GM19328 (cell line): ENCODE results near the gene AGL.
"Not testable (repeated sequence)": the region's sequence is repeated elsewhere in the genome, so short reads cannot be mapped to it uniquely, and the experiment has no call there.

Source experiments
- ATAC-seq: cut with Tn5 transposase; IDR thresholded peaks from one replicate; pipeline ENCODE4 v1.9.1; 2021; ENCODE audit warnings: mild to moderate bottlenecking, moderate library complexity; ENCODE audit not compliant: unreplicated experiment

Gene AGL

DNA sequence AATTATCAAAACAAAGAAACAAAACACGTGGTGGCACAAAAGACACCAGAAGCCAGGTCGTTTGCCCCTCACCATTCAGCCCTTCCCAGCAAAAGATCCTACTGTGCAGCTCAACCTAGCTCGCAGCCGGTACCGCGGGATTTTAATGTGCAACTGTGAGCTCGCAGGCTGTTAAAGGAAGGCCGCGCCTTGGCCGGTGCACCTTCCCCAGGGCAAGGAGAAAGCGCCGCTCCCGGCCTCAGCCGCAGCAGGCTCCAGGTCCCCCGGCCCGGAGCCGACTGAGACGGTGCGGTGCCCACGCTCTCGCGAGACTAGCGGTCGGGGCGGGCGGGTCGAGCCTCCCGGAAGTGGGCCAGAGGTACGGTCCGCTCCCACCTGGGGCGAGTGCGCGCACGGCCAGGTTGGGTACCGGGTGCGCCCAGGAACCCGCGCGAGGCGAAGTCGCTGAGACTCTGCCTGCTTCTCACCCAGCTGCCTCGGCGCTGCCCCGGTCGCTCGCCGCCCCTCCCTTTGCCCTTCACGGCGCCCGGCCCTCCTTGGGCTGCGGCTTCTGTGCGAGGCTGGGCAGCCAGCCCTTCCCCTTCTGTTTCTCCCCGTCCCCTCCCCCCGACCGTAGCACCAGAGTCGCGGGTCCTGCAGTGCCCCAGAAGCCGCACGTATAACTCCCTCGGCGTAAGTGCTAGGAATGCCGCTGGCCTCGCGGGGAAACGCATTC is at the start of gene AGL:
Gene AGL (plus strand): TSS at position 618 of the 715 bp plus-strand sequence. CDS start 682 bp downstream, outside the sequence.
- ATAC-seq, result peak; percentile 98

DNA sequence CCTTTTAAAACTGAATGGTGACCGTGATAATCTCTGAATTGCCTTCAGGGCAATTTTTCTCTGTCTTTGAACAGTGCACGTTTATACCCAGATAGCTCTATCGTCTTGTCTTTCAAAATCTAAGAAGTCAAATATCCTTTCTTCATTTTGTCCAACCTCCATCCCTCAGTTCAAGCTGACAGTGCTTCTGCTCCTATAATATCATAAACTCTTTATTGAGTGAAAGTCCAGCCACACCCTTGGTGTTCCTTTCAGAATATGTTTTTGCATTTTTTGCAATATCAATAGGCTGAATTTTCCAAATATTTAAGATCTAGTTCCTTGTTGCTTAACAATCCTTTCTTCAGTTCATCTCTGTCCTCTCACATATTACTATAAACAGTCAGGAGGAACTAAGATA is 48.6 kb upstream of the AGL start:
- no peak for ATAC-seq

DNA sequence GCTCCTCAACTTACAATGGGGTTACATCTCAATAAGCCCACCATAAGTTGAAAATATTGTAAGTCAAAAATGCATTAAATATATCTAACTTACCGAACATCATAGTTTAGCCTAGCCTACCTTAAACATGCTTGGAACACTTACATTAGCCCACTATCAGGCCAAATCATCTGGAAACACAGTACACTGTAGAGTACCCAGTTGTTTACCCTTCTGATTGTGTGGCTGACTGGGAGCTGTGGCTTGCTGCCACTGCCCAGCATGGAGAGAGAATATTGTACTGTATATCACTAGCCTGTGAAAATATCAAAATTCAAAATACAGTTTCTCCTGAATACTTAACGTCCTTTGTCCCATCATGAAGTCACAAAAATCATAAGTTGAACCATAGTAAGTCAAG is 43.3 kb upstream of the AGL start:
- no peak for ATAC-seq

DNA sequence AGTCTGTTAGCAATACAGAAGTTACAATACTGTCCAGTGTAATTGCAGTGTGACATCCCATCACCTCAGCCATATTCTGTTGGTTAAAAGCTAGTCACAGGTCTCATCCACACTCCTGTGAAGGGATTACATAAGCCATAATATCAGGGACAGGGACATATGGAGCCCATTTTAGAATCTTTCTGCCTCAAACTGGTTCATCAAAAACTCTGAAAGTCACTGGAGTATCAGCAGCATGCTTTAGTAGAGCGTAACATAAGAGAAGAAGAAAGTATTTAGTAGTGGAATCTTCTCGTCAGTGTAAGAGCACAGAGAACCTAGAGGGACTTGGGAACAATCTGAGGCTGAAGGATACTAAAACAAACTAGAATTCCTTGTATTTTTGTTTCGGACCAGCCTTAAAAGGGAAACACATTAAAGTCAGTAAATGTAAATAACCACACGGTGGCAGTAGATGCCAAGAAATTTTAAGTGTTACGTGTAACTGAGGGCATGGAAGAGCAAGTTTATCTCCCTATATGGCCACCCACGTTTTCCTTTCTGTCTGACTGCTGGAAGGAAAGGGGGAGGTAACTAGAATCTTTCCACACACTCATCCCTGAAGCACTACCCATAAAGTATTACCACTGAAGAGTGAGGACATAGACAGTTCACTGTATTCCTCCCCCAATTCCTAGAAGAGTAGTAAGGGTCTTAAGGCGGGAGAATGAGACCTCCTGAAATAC is 41.6 kb upstream of the AGL start:
- ATAC-seq, result no peak

- no peak for ATAC-seq
These were observed 39.1 kb upstream of the AGL start for GRCh38 chr1:99811075-99811474.

DNA sequence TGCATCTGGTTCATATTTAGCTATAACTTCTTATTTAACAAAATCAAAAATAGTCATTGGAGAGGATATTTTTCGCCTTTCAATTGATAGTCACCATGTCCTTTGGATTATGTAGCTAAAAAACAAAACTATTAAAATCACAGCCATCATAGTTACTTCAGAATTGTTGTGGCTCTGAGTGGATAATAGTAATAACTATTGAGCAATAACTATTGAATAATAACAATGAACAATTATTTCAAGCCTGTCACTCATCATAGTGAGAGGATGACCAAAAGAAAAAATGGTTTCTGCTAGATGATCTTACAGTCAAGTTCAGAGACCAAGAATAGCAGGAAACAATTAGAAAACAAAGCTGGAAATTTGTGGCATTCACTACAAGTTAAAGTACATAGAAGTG is 38.4 kb upstream of the AGL start:
- no peak for ATAC-seq

- no peak for ATAC-seq
These were observed 35.7 kb upstream of the AGL start for GRCh38 chr1:99814373-99814900.

DNA sequence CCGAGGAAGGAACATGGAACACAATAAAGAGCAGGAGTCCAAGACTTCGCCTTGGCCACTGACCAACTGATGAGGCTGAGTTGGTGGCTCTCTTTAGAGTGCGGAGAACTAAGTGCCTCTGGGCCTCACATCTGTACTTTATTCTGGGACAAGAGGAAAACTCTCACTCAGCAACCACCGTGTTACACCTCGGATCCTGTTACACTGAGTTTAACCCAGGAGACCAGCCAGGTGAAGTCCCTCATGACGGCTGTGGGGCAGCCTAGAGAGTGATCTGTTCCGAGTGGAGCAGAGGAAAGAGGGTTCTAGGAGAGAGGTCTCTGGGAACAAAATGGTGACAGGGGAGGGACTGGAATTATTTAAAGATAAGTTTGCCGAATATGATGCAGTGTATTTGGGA is 33.5 kb upstream of the AGL start:
- ATAC-seq, result no peak

DNA sequence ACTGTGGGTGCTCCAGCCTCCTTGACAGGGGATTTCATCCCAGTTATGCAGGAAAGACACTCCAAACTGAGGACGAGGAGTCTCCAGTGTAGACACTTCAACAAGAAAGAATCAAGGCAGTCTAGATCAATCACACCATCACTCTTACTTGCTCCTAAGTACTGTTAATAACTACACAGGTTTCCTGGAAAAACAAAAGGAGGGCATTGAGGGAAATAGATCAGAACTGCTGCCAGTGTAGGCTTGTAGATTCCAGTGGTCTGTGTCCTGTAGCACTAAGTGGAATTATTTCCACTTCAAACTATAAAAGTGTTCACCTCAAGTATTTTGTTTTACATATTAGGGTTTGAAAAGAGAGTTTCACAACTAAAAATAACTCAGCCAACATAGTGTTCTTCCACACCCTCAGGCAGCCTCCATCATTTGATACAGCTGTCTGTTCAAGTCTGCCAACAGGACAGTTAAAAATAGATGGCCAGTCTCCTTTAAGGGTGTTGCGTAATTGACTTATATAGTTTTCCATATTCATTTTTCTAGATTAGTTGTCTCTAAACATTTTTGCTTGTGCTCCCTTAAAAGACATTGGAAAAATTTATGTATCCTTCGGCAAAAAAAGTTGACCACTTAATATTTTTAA is 32.0 kb upstream of the AGL start:
- no peak for ATAC-seq

DNA sequence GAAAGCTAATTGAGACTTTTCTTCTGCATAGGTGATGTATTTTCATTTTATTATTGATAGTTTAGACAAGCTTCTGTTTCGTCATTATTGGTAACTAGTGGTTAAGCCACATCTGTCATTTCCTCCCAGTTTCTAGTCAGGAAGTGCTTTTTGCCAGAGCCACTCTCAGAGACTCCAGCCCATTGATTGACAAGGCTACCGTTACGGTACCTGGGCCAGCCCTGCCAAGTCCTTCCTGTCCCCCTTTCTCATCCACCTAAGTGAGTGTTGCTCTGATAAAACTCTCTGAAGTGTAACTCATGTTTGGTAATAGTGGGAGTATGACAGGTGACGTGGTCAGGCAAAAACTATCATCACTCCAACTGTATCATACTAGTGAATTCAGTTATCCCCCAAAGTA is 29.6 kb upstream of the AGL start:
- peak; percentile 67 for ATAC-seq

GRCh38 chr1:99825098-99825497 is 25.1 kb upstream of the AGL start:
- ATAC-seq, result no peak

- ATAC-seq, result no peak
These were observed 24.5 kb upstream of the AGL start for GRCh38 chr1:99825702-99826101.

GRCh38 chr1:99827970-99828369 is 22.2 kb upstream of the AGL start:
- no peak for ATAC-seq

GRCh38 chr1:99829269-99829668 is 20.9 kb upstream of the AGL start:
- ATAC-seq, result no peak

DNA sequence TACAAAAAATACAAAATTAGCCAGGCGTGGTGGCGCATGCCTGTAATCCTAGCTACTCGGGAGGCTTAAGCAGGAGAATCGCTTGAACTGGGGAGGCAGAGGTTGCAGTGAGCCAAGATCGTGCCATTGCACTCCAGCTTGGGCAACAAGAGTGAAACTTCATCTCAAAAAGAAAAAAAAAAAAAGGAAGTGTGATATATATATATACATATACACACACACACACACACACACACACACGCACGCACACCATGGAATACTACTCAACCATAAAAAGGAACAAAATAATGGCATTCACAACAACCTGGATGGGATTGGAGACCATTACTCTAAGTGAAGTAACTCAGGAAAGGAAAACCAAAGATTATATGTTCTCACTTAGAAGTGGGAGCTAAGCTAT is 16.2 kb upstream of the AGL start:
- not testable (repeated sequence) for ATAC-seq

GRCh38 chr1:99836171-99837103 is 13.7 kb upstream of the AGL start:
- ATAC-seq, result not testable (repeated sequence)

DNA sequence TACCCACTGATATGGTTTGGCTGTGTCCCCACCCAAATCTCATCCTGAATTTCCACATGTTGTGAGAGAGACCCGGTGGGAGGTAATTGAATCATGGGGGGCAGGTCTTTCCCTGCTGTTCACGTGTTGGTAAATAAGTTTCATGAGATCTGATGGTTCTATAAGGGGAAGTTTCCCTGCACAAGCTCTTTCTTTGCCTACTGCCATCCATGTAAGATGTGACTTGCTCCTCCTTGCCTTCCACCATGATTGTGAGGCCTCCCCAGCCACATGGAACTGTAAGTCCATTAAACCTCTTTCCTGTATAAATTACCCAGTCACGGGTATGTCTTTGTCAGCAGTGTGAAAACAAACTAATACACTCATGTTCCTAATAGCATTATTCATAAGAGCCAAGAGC is 9.8 kb upstream of the AGL start:
- ATAC-seq, result not testable (repeated sequence)

- no peak for ATAC-seq
These were observed 6.4 kb upstream of the AGL start for GRCh38 chr1:99843760-99844159.

DNA sequence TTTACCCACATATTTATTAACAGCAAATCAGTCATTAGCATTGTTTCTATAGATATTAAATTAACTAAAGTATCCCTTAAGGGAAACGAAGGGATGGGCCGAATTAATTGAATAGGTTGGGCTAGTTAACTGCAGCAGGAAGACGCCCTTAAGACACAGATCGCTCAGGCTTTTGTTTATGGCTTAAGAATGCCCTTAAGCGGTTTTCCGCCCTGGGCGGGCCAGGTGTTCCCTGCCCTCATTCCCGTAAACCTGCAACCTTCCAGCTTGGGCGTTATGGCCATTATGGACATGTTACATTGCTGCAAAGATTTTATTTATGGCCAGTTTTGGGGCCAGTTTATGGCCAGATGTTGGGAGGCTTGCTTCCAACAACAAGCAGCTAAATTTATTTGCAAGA is 5.0 kb upstream of the AGL start:
- not testable (repeated sequence) for ATAC-seq

DNA sequence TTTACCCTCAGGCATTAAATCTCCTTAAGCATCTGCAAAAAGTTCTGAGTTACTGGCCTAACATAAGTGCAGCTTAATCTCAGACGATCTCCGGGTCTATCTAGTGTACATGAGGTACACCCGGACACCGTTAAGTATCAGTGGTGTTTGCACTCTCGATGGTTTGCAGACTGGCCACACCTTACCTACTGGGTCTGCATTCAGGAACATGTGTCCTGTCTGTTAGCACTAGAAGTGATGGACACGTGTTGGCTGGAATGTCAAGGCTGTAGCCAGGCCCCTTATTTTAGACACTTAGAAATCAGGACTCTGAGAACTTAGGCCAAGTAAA is 783 bp upstream of the AGL start:
- no peak for ATAC-seq
